HG03095 (cell line): Measurements from ENCODE around the gene SZT2.
A peak's percentile ranks its signal among the peaks of the same experiment; 100 is the strongest.

ENCODE experiments used
- ATAC-seq: cut with Tn5 transposase; IDR thresholded peaks from one replicate; pipeline ENCODE4 v1.9.1; 2021; ENCODE audit warnings: moderate library complexity; ENCODE audit not compliant: unreplicated experiment

The SZT2 gene

DNA sequence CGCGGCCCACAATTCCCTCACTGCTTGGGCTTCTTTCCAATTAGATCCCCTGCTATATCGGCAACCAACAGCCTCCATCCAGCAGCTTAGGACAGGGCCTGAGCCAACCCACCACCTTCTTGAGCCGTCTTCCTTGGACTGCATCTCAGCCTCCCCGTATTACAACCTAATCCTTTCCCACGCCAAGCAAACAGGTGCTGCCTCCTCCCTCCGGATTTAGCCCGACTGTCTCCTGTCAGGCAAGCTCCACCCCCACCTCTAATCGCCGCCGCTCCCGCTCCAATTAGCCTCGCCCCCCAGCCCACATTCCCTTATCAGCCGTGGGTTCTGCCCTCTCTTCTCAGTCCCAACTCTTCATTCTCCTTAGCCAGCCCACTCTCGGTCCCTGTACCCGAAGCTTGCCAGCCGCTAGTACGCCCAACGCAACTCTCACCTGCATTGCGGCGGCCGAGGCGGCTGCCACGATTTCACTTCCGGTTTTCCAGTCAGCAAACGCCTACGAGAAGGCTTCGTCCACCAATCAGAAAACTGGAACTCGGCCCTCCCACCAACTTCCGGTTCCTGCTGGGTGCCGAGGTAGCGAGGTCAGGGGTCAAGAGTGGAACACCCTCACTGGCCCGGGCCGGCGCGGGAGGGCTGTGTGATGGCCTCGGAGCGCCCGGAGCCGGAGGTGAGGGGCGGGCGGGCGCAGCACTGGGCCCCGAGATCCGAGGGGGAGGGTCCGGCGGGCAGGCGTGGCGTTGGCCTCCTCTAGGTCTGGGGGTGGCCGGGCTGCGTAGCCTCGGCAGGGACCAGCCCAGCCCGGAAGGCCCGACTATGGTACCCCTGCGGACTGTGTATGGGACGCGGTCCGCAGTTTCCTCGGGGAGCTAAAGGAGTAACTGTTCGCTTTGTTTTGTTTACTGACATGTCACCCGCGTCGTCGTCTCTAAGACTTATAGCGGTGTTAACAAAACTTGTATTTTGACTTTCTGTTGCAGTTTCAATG lies at the start of gene SZT2, which contains the start of gene MED8:
Gene SZT2 (plus strand): TSS at position 574 of the 988 bp plus-strand sequence. CDS start 70 bp downstream, at position 644.
Gene MED8 (minus strand): TSS at position 475 of the 988 bp plus-strand sequence. CDS start 36 bp downstream, at position 439.
- ATAC-seq = peak; percentile 80

GRCh38 chr1:43340559-43340958 lies 49.1 kb upstream of the SZT2 start:
- no peak for ATAC-seq

- no peak for ATAC-seq
These were observed 45.3 kb upstream of the SZT2 start for GRCh38 chr1:43344267-43344850.

DNA sequence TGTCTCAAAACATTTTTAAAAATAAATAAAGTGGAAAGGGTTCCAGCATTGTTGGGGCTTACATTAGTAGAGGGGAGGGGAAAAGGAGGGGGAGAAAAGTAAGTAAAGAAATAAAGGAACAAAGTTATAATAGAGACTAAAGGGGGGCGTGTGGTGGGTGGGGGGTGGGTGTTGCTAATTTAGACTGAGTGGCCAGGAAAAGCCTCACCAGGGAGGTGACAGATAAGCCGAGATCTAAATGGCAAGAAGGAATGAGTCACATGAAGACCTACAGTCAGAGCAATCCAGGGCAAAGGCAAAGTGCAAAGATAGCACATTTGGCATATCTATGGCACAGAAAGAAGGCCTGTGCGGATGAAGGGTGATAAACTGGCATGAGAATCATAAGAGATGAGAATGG lies 44.6 kb upstream of the SZT2 start:
- no peak for ATAC-seq

GRCh38 chr1:43346636-43347035 lies 43.1 kb upstream of the SZT2 start:
- ATAC-seq = no peak

GRCh38 chr1:43348343-43348808 lies 41.3 kb upstream of the SZT2 start:
- ATAC-seq = no peak

DNA sequence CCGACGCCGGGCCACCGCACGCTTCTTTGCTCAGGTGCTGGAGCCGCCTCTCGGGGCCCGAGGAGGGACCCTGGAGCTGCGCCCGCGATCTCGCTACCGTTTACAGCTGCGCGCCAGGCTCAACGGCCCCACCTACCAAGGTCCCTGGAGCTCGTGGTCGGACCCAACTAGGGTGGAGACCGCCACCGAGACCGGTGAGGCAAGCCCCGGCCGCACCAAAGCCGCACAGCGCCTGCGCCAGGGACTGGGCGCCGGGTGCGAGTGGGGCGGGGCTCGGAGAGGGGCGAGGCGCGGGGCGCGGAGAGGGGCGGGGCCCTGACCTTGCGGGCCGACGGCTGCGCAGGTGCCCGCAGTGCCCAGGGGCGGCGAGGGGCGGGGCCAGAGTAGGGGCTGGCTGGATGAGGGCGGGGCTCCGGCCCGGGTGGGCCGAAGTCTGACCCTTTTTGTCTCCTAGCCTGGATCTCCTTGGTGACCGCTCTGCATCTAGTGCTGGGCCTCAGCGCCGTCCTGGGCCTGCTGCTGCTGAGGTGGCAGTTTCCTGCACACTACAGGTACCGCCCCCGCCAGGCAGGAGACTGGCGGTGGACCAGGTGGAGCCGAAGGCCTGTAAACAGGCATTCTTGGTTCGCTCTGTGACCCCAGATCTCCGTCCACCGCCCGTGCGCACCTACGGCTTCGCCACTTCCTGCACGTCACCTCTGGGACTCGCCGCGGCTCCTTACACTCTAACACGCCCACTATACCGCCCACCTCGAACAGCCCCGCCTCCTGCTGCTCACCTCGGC lies 40.7 kb upstream of the SZT2 start:
- ATAC-seq = no peak

DNA sequence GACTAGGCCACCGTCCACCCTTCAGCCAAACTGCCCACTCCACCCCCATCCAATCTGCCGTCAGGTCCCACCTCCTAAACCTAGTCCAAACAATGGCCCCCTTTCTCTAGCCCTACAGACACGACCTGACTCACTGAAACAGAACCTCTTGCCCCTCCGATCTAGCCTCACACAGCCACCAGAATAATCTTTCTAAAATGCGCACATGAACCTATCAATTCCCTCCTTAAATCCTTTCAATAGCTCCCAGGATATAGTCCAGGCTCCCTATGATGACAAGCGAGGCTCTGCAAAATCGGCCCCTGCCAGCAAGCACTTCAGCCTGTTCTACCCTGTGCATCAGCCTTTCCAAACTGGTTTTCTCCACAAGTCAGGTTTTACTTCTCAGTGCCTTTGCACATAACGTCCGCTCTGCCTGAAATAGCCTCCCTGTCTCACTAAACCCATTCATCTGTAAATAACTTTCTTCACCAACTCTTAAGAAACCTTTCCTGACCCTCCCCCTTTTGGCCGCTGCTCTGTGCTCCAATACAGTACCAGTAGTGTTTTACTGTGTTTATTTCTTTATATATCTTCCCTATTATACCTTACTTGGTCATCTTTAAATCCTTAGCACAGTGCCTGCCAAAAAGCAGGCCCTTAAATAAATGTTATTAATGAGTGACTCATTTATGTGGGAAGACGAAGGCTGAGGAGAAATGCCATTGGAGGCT lies 39.9 kb upstream of the SZT2 start:
- ATAC-seq = no peak

DNA sequence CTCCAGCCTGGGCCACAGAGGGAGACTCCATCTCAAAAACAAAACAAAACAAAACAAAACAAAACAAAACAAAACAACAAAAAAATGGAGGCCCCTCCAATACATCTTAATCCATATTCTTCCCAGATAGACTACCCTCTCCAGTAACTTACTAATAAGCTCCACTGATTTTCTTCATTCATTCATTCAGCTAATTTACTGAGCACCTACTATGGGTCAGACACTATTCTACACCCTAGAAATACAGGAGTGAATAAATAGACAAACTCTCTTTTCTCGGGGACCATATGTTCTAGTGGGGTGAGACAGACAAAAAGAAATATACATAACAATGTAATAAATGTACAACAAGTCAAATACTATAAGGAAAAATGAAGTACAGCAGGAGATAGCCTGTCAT lies 38.7 kb upstream of the SZT2 start:
- no peak for ATAC-seq

- ATAC-seq = no peak
These were observed 38.0 kb upstream of the SZT2 start for GRCh38 chr1:43351421-43352350.

- no peak for ATAC-seq
These were observed 37.4 kb upstream of the SZT2 start for GRCh38 chr1:43352351-43352705.

DNA sequence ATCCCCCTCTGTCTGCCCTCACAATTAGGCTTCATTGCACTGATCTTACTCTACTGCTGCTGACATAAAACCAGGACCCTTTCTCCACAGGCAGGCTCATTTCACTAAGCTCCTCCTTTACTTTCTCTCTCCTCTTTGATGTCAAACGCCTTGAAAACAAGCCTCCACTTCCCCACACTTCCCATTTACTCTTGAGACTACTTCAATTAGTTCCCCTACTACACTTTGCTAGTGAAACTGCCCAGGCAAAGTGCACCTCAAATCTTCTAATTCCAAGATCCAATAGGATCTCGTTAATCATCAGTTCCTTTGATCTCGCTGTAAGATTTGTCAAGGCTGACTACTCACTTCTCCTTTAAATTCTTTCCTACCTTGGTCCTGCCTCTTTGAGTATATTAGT lies 36.8 kb upstream of the SZT2 start:
- ATAC-seq = no peak

DNA sequence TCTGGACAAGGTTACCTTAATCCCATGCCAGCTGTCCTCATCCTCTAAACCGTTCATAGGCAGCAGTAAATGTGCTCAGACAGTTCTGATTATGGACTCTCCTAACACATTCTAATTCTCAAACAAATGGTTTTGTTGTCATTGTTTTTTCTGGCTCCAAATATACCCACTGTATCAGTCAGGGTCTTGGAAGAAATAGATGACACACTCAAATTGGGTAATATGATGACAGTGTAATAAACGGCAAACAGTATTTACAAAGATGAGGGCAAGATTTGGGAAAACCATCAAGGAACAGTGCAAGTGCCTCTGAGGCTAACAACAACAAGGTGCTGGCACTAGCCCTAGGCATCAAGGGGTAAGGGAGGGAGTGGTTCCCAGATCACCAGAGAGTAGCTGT lies 35.2 kb upstream of the SZT2 start:
- ATAC-seq = no peak

DNA sequence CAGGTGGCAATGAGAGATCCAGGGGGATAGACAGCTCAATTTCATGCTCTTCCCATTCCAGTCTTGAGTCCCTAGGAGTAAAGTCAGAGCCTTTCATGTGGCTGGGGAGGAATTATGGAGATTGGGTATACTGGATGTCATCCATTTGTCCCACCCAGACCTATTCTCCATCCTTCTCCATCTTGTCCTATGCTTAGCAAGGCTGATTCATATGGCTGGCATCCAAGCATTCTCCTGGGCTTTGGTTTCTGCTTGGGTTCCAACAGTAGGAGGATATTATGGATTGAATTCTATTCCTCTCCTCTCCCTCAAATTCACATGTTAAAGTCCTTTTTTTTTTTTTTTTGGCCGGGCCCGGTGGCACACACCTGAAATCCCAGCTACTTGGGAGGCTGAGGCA lies 34.8 kb upstream of the SZT2 start:
- no peak for ATAC-seq

DNA sequence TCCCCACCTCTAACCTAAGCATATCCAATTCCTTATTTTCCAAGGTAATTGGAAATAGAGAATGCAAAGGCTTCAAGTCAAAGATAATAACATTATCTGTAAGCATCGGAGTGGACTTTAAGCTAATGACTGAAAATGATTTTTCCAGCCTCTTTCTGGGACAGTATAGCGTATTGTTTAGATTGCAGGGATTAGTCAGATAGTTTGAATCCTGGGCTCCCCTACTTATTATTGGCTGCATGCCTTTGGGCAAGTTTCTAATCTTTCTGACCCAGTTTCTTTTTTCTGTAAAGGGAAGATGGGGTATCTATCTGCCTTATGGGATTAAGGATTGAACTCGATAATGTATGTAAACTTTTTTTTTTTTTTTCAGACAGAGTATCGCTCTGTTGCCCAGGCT lies 32.4 kb upstream of the SZT2 start:
- ATAC-seq = no peak

GRCh38 chr1:43358121-43358745 lies 31.5 kb upstream of the SZT2 start:
- no peak for ATAC-seq

DNA sequence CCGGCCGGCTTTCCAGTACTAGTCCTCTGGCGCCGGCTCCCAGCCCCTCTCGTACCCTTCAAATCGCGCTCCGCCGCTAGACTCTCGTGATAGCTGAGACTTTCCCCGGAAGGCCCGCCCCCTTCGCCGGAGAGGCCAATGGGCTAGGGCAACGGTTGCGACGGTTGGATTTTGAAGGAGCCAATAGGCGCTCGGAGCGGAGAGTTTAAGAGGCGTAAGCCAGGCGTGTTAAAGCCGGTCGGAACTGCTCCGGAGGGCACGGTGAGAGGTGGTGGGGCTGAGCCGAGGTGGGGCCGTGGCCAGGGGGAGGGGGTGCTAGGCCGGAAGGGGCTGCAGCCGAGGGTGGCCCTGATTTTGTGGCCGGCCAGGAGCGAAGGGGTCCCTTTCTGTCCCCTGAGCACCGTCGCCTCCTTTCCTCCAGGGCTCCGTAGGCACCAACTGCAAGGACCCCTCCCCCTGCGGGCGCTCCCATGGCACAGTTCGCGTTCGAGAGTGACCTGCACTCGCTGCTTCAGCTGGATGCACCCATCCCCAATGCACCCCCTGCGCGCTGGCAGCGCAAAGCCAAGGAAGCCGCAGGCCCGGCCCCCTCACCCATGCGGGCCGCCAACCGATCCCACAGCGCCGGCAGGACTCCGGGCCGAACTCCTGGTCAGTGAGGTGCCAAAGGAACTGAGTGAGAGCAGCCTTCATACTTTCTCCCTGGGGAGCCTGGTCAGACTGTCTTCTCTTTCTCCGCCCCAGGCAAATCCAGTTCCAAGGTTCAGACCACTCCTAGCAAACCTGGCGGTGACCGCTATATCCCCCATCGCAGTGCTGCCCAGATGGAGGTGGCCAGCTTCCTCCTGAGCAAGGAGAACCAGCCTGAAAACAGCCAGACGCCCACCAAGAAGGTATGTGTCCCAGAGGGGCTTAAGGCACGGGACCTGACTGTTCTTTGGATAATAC lies 30.7 kb upstream of the SZT2 start, which contains the start of gene CDC20:
Gene CDC20 (plus strand): TSS at position 236 of the 948 bp plus-strand sequence. CDS start 235 bp downstream, at position 471.
- peak; percentile 91 for ATAC-seq

DNA sequence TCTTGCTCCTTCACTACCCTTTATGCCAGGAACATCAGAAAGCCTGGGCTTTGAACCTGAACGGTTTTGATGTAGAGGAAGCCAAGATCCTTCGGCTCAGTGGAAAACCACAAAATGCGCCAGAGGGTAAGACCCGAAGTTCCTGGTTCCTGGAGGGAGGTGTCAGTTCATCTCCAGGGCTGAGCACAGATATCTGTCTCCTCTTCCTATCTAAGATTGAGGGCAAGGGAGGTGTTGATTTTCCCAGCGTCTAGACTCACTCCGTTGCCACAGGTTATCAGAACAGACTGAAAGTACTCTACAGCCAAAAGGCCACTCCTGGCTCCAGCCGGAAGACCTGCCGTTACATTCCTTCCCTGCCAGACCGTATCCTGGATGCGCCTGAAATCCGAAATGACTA lies 30.0 kb upstream of the SZT2 start:
- ATAC-seq = no peak
